Hematopoietic multipotent progenitor cell treated with erythropoietin and hydrocortisone succinate and interleukin-3 and kit ligand, for 6 days (in vitro differentiated cells): Measurements from ENCODE around the gene ZNF791.
"Not testable (repeated sequence)": the region's sequence is repeated elsewhere in the genome, so short reads cannot be mapped to it uniquely, and the experiment has no call there.

Experiments
- DNase-seq: peaks from one replicate; pipeline ENCODE4 v3.0.0-alpha.2; 2015

The ZNF791 gene

DNA sequence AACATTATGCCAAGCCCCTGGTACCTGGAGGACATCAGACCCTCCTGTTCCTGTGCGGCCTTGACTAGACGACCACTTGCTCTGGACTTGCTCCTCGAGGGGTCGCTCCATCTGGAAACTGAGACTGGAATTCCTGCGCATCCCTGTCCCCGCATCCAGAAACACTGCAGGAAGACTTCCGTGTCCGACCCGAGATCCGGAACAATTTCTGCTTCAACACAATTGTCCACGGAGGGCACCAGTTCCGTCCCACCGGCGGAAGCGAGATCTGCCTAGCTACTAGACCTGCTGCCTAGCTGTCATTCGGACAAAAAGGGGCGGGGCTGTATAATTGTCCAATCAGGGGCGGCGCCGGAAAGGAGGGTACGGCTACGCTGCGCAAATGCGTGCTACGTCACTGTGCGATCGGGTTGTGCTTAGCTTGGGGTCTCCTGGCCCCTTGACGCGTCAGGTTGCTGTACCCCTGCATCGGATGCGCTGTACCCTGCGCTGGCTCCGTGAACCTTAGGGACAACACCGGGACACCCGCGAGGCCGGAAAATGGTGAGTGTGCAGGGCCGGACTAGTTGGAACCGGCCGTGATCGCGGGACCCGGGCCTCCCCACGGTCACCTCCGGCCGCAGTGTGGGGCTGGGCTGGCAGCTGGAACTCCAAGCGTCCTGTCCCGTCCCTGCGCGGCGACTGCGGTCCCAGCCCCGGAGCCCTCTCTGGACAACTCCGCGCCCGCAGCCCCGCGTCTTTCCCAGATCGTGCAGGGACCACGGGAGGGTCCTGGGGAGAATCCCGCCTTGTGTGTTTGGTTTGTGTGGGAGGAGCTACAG is at the start of gene ZNF791, which contains the start of gene ZNF490:
Gene ZNF791 (plus strand): TSS at position 381 of the 821 bp plus-strand sequence. CDS start 160 bp downstream, at position 541.
Gene ZNF490 (minus strand): TSS at position 274 of the 821 bp plus-strand sequence. CDS start 133 bp downstream, at position 141.
- DNase-seq: peak; percentile 100

DNA sequence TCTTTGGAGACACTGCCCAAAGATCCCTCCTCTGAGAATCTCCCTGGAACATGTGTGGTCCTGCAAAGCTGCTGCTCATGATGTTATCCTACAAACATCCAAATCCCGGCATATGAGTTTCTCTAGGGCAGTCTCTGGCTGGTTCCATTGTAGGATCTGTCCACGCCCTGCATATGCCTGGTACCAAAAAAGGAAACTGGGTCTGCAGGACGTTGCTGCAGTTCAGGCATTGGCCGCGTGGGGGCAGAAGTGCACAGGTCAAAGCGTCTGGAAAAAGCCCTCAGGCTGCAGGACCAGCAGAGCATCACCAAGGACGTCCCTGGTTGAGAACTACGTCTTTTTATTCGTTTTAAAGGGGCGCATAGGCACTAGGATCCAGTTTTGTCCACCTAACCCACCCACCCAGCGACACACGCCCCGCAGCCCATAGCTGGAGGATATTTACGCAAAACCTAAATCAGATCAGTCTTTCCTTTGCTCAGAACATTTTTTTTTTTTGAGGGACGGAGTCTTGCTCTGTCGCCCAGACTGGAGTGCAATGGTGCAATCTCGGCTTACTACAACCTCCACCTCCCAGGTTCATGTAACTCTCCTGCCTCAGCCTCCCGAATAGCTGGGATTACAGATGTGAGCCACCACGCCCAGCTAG is 46.6 kb upstream of the ZNF791 start:
- peak; percentile 88 for DNase-seq

DNA sequence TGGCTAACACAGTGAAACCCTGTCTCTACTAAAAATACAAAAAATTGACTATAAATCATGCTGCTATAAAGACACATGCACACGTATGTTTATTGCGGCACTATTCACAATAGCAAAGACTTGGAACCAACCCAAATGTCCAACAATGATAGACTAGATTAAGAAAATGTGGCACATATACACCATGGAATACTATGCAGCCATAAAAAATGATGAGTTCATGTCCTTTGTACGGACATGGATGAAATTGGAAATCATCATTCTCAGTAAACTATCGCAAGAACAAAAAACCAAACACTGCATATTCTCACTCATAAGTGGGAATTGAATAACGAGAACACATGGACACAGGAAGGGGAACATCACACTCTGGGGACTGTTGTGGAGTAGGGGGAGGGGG is 44.3 kb upstream of the ZNF791 start:
- DNase-seq: not testable (repeated sequence)

DNA sequence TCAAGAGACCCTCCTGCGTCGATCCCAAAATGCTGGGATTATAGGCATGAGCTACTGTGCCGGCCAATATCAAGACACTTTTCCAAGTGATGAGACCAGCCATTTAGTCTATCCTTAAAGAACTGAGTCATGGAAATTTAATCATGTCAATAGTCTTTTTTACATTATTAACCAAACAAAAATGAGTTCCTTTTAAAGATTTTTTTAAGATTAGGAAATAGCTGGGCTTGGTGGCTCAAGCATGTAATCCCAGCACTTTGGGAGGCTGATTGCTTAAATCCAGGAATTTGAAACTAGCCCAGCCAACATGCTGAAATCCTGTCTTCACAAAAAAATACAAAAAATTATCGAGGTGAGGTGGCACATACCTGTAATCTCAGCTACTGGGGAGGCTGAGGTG is 42.8 kb upstream of the ZNF791 start:
- DNase-seq: no peak

DNA sequence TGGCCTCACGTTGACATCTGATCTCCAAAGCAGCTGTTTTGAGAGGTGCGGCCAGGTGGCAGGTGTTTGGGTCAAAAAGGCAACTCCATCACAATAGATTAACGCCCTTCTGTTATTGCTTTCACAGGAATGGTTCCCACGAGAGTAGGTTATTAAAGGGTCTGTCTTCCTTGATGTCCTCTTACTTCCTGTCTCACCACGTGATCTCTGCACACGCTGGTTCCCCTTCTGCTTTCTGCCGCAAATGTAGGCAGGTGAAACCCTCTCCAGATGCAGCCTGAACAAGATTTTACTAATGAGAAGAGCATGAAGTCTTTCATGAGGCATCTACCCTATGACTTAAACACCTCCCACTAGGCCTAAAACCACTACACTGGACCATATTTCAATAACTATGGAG is 36.7 kb upstream of the ZNF791 start:
- peak; percentile 19 for DNase-seq

DNA sequence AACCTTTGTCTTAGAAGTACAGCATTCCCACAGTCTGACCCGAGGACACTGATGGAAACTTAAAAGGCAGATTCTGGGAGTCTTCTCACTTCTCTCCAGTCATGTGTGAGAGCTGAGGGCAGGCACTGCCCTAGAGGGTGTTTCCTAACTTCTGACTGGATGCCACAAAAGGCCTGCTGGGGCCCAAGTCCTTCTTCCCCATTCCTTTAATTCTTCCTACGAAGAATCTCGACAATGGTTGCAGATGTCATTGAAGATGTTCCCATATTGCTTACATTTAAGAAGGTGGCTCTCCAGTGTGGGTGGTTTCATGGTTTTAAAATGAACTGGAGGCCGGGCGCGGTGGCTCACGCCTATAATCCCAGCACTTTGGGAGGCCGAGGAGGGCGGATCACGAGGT is 32.1 kb upstream of the ZNF791 start:
- no peak for DNase-seq

DNA sequence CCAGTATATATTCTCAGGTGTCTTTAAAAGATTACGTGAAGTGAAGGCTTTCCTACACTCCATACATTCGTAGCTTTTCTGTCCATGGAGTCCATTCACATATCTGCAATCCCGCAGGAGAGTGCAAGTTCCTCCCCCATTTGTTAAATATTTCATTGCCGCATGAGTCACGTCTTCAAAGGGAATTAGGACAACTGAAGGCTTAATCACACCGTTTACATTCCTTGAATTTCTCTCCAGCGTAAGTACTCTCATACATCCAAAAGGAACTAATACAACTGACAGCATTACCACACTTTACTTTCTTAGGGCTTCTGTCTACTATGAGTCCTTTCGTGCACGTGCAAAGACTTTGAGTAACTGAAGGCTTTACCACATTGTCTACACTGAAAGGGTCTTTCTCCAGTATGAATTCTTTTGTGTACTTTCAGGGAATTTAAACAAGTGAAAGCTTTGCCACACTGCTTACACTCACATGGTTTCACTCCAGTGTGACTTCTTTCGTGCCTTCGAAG is 30.5 kb upstream of the ZNF791 start:
- no peak for DNase-seq

DNA sequence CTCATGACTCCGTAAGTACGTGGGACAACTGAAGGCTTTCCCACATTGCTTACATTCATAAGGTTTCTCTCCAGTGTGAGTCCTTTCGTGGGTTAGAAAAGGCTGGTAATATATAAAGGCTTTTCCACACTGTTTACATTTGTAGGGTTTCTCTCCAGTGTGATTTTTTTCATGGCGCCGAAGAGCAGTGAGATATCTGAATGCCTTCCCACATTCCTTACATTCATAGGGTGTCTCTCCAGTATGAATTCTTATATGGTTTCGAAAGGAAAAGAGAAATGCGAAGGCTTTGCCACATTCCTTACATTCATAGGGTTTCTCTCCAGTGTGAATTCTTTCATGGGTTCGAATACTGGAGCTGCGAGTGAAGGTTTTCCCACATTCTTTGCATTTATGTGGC is 29.6 kb upstream of the ZNF791 start:
- DNase-seq: no peak

DNA sequence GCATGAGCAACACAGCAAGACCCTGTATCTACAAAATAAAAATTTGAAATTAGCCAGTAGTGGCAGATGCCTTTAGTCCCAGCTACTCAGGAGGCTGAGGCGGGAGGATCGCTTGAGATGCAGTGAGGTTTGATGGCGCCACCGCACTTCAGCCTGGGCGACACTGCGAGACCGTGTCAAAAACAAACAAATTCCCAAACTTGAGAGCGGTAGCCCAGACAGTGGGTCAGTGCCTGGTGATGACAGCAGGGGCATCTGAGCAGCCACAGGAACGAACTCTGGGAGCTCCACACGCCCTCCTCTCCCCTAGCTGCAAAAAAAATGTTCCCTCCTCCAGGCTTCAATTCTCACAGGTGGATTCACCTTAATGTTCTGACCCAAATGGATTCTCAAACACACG is 14.2 kb upstream of the ZNF791 start:
- DNase-seq: no peak

DNA sequence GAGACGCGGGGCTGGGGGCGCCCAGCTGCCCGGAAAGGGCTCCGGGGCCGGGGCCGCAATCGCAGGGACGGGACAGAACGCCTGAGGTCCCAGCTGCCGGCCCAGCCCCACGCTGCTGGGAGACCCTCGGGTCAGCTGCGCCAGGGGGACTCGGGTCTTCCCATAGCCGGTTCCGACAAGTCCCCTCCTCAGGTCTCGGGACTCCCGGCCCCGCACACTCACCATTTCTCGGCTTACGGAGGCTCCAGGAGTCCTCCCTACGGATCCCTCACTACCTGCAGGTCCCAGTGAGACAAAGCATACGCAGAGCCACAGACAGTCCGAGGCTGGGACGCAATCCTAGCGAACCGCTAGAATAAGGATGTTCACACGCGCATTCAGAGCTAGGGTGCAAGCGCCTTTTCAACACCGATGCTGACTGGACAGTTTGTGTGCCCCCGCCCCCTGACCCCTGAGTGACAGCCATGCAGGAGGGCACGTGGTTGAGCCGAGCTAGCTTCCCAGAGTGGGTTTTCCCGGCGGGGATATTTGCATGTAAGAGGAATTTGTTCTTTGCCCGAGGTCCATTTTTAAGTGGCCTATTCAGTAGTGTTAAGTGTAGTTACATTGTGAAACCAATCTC is 13.7 kb upstream of the ZNF791 start:
- no peak for DNase-seq

DNA sequence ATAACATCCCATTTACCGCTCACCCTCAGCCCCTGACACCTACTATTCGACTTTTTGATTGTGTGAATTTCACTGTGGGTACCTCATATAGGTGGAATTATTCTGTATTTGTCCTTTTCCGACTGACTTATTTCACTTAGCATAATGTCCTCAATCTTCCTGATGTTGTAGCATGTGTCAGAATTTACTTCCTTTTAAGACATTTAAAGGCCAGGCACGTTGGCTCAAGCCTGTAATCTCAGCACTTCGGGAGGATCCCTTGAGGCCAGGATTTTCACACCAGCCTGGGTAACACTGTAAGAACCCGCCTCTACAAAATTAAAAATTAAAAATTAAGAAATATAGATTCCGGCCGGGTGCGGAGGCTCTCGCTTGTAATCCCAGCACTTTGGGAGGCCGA is 13.1 kb upstream of the ZNF791 start:
- no peak for DNase-seq

DNA sequence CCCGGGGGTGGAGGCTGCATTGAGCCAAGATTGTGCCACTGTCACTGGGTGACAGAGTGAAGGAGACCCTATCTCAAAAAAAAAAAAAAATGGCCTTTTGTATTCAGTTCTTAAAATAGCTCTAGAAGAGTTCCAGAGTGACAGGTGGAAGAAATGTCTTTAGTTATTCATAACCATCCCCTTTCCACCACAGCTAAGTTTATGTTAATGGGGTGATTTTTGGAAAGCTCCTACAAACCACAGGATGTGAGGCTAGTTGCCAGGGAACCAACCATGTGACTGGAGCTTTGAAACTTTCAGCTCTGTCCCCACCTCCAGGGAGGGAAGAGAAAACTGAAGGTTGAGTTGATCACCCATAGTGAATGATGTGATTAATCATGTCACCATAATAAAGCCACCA is 7.0 kb upstream of the ZNF791 start:
- peak; percentile 32 for DNase-seq

DNA sequence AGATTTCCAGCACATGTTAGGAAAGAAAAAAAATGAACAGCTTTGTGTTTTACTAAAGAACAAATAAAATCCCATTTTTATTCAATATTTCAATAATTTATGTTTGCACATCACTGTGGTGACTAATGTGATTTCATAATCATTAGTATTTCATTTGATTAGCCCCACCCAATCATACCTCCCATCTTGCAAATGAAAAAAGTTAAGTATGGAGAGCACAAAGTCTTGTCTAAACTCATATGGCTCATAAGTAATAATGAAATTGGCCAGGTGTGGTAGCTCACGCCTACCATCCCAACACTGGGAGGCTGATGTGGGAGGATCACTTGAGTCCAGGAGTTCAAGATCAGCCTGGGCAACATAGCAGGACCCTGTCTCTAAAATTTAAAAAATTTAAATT is 3.9 kb upstream of the ZNF791 start:
- no peak for DNase-seq

DNA sequence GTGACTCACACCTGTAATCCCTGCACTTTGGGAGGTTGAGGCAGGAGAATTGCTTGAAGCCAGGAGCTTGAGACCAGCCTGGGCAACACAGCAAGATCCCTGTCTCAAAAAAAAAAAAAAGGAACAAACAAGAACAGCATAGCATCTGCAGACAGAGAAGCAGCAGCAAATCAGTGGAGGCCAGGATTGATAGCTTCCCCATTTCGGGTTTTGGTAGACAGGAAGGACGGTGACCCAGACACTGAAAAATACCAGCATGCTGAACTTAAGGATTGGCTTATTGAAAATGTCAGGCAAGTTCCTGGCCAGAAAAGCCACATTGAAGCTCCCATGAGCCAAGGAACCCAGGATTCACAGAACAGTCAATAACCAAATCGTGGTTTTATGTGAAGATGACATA is 3.1 kb upstream of the ZNF791 start:
- DNase-seq: no peak

DNA sequence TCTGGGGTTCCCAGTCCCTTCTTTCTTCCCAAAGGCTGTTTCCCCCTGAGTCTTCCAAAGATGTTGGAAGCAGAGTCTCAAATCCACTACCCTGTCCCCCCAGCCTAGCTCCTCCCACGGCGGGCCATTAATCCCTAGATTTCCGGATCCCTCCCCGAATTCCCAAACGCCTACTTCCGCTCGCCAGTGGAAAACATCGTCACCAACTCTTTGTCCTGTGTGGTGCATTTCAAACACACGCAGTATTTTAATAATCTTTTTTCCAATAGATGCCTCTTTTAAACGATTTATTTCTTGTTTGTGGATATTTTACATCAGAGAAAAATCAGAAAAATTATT is 610 bp downstream of the ZNF791 start:
- no peak for DNase-seq

DNA sequence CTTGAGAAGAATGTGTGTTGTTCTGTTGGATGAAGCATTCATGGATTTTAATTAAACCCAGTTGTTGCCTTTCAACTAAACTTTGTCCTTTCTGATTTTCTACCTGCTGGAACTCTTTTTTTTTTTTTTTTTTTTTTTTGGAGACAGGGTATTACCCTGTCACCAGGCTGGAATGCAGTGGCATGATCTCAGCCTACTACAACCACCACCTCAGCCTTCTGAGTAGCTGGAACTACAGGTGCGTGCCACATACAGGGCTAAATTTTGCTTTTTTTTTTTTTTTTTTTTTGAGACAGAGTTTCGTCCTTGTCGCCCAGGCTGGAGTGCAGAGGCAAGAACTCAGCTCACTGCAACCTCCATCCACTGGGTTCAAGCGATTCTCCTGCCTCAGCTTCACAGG is 6.9 kb downstream of the ZNF791 start:
- no peak for DNase-seq

DNA sequence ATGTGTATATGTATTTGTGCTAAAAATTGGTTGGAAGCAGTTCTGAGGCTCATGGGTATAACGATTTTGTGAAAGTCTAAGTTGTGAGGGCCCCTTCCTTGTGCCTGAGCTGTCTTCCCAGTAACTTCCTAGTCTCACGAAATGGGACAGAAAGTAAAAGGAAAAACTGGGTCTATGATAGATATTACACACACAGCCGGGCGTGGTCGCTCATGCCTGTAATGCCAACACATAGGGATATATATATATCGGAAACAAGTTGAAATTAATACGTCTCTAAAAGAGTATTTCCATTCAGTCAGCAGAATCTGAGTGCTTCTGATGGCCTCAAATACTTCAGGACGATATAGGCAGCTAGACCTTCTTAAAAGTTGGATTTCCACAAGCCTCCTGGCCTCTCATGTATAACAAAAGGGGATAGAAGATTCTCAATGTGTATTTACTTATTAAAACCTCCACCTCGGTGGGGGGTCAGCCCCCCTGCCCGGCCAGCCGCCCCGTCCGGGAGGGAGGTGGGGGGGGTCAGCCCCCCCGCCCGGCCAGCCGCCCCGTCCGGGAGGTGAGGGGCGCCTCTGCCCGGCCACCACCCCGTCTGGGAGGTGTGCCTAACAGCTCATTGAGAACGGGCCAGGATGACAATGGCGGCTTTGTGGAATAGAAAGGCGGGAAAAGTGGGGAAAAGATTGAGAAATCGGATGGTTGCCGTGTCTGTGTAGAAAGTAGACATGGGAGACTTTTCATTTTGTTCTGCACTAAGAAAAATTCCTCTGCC is 10.7 kb downstream of the ZNF791 start:
- DNase-seq: not testable (repeated sequence)

DNA sequence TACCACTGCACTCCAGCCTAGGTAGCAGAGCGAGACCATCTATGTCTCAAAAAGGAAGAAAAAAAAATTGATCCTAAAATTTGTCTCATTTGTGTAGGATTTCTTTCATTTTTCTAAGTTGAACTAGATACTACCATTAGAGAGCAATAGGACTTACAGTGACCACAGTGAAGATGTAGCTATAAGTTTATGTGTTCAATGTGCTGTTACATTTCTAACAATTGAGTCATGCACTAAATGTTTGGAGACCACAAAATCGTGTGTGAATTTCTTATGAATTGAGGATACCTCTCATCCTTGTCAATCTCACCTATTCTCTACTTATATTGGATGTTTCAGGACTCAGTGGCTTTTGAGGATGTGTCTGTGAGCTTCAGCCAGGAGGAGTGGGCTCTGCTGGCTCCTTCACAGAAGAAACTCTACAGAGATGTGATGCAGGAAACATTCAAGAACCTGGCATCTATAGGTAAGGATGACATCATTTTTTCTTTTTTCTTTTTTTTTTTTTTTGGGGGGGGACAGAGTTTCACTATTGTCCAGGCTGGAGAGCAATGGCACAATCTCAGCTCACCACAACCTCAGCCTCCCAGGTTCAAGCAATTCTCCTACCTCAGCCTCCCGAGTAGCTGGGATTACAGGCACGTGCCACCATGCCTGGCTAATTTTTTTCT is 12.8 kb downstream of the ZNF791 start:
- no peak for DNase-seq

DNA sequence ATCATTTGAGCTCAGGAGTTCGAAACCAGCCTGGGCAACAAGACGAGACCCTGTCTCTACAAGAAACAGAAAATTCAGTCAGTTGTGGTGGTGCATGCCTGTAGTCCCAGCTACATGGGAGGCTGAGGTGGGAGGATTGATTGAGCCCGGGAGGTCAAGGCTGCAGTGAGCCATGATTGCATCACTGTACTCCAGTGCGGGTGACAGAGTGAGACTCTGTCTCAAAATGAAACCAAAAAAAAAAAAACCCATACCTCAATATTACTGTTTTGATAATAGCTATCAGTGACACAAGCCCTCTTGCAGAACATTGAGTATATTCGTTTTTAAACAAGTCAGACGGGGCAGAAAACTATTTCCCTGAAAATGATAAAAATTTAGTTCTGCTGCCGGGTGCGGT is 16.2 kb downstream of the ZNF791 start:
- no peak for DNase-seq

DNA sequence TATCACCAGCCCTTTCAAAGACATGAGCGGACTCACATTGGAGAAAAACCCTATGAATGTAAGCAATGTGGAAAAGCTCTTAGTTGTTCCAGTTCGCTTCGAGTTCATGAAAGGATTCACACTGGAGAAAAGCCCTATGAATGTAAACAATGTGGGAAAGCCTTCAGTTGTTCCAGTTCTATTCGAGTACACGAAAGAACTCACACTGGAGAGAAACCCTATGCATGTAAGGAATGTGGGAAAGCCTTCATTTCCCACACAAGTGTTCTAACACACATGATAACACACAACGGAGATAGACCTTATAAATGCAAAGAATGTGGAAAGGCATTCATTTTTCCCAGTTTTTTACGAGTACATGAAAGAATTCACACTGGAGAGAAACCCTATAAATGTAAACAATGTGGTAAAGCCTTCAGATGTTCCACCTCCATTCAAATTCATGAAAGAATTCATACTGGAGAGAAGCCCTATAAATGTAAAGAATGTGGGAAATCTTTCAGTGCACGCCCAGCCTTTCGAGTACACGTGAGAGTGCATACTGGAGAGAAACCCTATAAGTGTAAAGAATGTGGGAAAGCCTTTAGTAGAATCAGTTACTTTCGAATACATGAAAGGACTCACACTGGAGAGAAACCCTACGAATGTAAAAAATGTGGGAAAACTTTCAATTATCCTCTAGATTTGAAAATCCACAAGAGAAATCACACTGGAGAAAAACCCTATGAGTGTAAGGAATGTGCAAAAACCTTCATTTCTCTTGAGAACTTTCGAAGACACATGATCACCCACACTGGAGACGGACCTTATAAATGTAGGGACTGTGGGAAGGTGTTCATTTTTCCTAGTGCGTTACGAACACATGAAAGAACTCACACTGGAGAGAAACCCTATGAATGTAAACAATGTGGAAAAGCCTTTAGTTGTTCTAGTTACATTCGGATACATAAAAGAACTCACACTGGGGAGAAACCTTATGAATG is 17.6 kb downstream of the ZNF791 start:
- DNase-seq: no peak

DNA sequence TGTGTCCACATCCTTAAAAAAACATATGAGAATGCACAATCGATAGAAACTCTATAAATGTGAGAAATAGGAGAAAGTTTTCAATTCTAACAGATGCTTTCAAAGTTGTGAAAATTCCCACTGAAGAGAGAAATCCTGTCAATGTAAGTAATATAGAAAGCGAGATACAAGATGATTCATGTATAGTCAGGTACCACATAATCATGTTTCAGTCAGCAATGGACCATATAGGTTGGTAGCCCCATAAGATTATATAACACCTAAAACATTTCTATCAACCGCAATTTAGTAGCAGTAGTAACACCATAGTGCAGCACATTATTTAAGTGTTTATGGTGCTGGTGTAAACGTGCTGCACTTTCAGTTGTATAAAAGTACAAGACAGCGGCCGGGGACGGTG is 18.5 kb downstream of the ZNF791 start:
- no peak for DNase-seq
